GM19455 (cell line): ENCODE results near the gene CEP76.
"Not testable (repeated sequence)": the region's sequence is repeated elsewhere in the genome, so short reads cannot be mapped to it uniquely, and the experiment has no call there.

Experiments
- ATAC-seq: cut with Tn5 transposase; IDR thresholded peaks from one replicate; pipeline ENCODE4 v1.9.1; 2021; ENCODE audit not compliant: unreplicated experiment

Gene CEP76

DNA sequence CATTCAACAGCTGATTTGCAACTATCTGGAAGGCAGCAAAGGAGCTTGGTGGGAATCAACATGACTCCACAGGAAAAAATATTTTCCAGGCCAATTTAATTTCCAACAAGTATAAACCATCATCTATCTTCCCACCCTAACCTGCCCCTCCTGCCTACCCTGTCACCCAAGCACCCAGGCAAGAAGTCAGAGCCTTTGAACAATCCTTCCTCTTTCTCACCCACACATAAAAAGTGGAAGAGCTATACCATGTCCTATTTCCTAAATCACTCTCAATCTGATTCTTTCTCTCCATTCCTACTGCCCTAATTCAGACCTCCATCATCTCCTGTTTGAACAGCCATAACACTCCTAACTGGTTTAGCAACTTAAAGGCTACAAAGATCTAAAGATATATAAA is 57.3 kb downstream of the CEP76 start:
- no peak for ATAC-seq

DNA sequence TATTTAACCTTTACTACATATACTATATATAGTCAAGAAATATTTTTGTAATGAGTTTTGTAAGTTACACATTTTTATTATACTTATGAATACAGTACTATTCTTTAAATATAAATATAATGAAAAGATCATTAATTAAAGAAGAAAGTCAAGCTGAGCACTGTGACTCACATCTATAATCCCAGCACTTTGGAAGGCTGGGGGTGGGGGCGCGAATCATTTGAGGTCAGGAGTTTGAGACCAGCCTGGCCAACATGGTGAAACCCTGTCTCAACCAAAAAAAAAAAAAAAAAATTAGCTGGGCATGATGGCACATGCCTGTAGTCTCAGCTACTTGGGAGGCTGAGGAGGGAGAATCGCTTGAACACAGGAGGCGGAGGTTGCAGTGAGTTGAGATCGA is 58.8 kb downstream of the CEP76 start:
- not testable (repeated sequence) for ATAC-seq

DNA sequence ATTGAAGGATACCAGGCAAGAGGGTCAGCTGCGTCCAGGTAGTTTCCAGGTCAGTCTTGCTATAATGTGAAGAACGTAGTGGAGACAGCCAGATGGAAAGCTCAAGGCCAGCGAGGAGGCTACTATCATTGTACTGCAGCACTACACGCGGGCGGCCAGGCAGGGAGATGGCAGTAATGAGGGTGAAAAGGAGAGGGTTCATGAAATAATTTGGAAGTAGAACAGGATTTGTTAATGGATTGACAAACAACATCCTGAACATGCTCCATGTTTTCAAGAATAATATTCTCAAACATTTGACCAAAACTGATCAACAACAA is 61.7 kb downstream of the CEP76 start:
- ATAC-seq: no peak

DNA sequence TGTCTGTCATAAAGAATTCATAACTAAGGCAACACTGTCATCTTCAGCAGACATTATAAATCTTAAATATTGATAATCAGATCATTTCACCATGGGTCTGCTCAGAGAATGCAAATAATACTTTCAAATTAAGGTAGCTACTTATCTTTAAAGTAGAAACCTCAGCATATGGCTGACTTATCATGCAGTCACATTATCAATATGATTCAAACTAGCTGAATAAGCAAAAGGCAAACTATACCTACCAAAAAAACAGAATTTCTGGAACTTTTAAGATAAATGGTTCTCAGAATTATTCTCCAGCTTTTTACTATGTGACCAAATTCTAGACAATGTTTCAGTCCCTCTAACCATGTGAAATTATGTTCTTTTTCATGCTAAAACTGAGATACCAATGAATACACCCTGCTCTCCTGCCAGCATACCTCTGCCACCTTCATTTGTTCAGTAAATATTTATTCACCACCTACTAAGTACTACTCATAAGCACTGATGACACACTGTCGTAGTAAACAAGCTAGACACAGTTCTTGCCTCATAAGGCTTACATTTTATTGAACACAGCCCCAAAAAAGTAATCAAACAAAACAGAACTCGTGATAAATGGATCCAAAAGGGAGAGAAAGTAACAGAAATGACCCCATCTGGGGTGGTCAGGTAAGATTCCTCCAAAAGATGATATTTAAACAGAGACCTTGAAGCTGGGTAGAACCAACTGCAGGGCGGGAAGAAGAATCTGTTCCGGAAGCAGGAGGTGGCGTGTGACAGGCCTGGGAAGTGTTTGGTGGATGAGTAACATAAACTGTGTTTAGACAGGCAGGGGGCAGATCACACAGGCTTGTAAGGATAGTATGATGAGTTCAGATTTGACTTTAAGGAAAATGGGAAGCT is 62.3 kb downstream of the CEP76 start:
- ATAC-seq: no peak

DNA sequence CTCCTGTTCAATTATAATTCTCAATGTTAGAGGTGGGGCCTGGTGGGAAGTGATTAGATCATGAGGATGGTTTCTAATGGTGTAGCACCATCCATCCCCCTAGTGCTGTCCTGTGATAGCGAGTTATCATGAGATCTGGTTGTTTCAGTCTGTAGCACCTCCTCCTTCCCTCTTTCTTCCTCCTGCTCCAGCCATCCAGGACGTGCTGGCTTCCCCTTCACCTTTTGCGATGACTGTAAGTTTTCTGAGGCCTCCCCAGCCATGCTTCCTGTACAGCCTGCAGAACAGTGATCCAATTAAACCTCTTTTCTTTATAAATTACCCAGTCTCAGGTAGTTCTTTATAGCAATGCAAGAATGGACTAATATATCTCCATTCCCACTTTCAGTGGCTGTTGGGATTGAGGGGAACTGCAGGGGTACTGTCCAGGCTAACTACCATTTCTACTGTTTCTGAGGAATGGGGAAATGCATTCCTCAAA is 63.8 kb downstream of the CEP76 start:
- no peak for ATAC-seq

DNA sequence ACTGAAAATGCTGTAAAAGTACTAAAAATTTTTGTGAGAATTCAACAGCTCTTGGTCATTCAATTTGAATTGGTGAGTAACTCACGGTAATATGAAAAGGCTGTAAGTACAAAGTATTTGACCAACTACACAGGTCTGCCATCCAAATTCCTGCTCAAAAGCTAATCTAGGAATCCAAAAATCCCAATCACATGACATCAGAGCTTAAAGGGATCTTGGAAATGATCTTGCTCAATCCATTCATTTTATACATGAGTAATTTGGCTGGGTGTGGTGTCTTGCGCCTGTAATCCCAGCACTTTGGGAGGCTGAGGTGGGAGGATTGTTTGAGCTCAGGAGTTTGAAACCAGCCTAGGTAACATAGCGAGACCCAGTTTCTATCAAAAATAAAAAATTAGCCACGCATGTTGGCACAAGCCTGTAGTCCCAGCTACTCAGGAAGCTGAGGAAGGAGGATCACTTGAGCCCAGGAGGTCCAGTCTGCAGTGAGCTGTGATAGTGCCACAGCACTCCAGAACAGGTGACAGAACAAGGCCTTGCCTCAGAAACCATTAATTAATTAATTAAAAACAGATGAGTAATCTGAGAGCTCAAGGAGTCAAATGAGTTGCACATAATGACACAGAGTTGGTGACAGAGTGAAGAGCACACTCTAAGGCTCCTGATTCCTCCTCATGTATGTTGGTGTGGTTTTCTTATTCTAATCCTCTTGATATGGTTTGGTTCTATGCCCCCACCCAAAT is 64.5 kb downstream of the CEP76 start:
- ATAC-seq: no peak

DNA sequence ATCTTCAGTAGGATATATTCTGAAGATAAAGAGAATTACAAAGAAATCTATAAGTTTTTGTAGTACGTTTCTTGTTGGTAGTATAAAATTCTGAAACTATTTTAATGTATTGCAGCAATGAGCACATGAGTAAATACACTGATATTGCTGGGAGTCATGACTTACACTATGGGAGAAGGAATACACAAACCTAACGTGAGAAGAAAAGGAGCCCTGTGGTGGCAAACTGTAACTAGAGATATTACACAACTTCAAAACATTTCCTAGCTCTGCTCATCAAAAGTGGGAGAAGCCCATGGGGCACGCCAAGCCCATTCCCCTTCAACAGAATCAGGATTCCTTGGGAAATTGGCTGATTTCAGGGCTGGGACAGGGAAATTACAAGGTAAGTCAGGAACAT is 65.1 kb downstream of the CEP76 start:
- ATAC-seq: no peak

DNA sequence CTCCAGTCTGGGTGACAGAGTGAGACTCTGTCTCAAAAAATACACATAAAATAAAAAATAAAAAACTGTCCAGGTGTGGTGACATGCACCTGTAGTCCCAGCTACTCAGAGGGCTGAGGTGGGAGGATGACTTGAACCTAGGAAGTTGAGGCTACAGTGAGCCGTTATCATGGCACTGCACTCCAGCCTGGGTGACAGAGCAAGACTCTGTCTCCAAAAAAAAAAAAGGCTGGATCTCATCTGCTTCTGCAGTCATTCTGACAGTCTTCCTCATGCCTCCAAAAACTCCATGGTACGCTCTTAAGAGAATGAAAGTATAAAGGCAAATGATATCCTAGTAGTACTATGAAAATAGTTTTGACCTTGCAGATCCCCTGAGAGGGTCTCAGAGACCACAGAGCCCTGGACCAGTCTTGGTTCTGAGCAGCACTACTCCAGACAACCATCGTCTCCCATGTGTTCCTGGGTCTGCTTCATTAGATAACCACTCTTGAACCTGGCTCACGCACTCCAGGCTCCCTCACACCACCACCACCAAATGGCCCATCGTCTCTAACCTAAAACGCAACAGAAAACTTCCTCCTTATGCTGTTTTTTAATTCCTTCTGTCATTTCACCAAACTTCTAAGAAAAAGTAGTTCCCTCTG is 70.6 kb downstream of the CEP76 start:
- ATAC-seq: no peak

DNA sequence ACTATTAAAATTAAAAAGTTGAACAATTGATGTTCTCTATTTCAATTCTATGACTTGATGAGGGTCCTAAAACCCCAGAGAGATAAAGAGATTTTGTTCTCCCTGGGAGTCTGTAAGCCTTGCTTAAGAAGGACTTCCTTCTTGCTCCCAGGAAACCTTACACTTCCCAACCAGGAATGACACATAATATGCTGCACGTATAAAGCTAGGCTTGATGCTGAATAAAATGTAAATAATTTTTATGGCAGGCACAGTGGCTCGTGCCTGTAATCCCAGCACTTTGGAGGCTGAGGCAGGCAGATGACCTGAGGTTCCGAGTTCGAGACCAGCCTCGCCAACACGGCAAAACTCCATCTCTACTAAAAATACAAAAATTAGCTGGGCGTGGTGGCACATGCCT is 72.4 kb downstream of the CEP76 start:
- no peak for ATAC-seq

DNA sequence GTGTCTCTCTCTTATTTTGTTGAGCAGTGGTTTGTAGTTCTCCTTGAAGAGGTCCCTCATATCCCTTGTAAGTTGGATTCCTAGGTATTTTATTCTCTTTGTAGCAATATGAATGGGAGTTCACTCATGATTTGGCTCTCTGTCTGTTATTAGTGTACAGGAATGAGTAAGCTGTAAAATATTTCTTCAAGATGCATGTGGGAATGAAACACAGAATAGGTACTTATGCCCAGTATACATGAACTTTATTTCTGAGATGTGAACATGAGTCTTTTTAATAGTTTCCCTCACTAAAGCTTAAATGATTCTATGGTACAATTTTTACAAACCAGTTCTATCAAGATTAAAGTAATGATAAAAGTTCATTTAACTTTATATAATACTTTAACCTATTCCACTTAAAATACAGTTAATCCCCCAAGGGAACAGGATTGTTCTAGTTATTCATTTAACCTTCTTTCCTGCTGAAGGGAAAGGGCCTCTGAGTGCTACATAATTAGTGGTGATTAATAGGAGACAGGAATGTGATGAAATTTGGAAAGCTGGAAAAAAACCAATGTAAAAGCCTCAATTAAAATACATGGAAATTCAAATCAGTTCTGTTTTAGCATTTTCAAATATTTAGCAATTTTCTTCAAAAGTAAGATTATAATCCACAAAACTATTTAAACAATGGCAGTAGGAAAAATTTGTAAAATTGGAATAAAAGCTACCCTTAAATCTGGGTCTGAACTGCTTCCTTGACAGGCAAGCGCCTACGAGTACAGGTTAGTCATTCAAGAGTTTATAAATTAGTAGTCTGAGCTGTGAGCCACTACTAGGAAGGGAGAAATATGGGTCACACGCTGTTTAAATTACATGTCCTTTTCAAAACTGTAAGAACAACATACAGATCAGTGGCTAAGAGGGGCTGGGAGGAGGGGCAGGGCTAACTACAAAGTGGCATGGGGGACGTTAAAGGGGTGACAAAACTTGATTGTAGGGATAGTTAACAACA is 73.5 kb downstream of the CEP76 start:
- no peak for ATAC-seq

DNA sequence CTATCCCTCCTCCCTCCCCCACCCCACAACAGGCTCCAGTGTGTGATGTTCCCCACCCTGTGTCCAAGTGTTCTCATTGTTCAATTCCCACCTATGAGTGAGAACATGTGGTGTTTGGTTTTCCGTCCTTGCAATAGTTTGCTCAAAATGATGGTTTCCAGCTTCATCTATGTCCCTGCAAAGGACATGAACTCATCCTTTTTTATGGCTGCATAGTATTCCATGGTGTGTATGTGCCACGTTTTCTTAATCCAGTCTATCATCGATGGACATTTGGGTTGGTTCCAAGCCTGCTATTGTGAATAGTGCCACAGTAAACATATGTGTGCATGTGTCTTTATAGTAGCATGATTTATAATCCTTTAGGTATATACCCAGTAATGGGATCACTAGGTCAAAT is 75.3 kb downstream of the CEP76 start:
- ATAC-seq: not testable (repeated sequence)

DNA sequence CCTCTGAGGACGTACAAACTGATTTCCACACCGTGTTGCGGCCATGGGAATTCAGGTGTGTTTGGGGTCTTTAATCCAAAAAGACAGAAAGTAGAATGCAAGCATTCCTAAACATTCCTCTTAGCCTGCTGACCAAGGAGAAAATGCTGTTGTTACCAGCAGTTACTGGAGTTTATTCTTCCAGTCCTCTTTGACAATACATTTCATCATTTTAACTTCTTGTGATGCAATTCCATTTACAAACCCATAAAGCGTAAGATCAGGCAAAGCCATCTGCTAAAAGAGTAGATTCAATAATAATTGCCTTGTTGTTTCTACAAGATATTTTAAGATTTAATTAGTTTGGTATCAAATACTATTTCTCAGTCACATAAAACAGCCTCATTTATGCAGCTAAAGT is 77.3 kb downstream of the CEP76 start:
- ATAC-seq: no peak
